H9 (cell line): ENCODE measurements around the gene PLXNA4. TPM values are rescaled to one million over a fixed set of nuclear protein-coding genes. Genes with fewer than 3 reads are reported as not detected.

Source experiments
- DNase-seq: peaks from one replicate; pipeline ENCODE4 v3.0.0-alpha.2; 2017
- H2AFZ ChIP-seq: one replicate; pipeline ENCODE4 v1.6.1; 2013; ENCODE audit warnings: mild to moderate bottlenecking, low read length, control low read depth, moderate library complexity
- H2AK5ac ChIP-seq: 2 replicates; pipeline ENCODE4 v1.6.1; 2013; ENCODE audit warnings: low read length, control low read depth, mixed read lengths; ENCODE audit not compliant: insufficient read length
- H2BK120ac ChIP-seq: one replicate; pipeline ENCODE4 v1.6.1; 2013; ENCODE audit warnings: low read depth, mild to moderate bottlenecking, low read length, control low read depth, inconsistent platforms; ENCODE audit not compliant: poor library complexity, severe bottlenecking
- H2BK12ac ChIP-seq: 2 replicates; pipeline ENCODE4 v1.6.1; 2013; ENCODE audit warnings: low read length, control low read depth, mixed read lengths, low read depth; ENCODE audit not compliant: insufficient read length
- H2BK15ac ChIP-seq: 2 replicates; pipeline ENCODE4 v1.6.1; 2013; ENCODE audit warnings: low read depth, low read length, control low read depth
- H2BK20ac ChIP-seq: one replicate; pipeline ENCODE4 v1.6.1; 2013; ENCODE audit warnings: low read depth, mild to moderate bottlenecking, low read length, control low read depth, inconsistent platforms; ENCODE audit not compliant: poor library complexity, severe bottlenecking
- H2BK5ac ChIP-seq: 2 replicates; pipeline ENCODE4 v1.6.1; 2013; ENCODE audit warnings: low read length, control low read depth, mixed read lengths; ENCODE audit not compliant: insufficient read length
- H3K14ac ChIP-seq: 2 replicates; pipeline ENCODE4 v1.6.1; 2013; ENCODE audit warnings: low read length, control low read depth; ENCODE audit not compliant: insufficient read depth
- H3K18ac ChIP-seq: 2 replicates; pipeline ENCODE4 v1.6.1; 2013; ENCODE audit warnings: low read depth, mild to moderate bottlenecking, mixed read lengths, low read length, control low read depth; ENCODE audit not compliant: insufficient read length
- H3K23ac ChIP-seq: 2 replicates; pipeline ENCODE4 v1.6.1; 2013; ENCODE audit warnings: low read length, control low read depth, mixed read lengths, low read depth; ENCODE audit not compliant: insufficient read length
- H3K23me2 ChIP-seq: 2 replicates; pipeline ENCODE4 v1.6.1; 2013; ENCODE audit warnings: low read depth, mild to moderate bottlenecking, mixed read lengths, low read length, control low read depth; ENCODE audit not compliant: insufficient read length, poor library complexity, severe bottlenecking
- H3K27ac ChIP-seq: 2 replicates; pipeline ENCODE4 v1.5.1; 2013; ENCODE audit warnings: low read length, control low read depth, mixed read lengths, low read depth; ENCODE audit not compliant: insufficient read length
- H3K27me3 ChIP-seq: 2 replicates; pipeline ENCODE4 v1.6.1; 2013; ENCODE audit warnings: low read length, control low read depth, inconsistent platforms; ENCODE audit not compliant: insufficient read depth
- H3K4ac ChIP-seq: 2 replicates; pipeline ENCODE4 v1.6.1; 2013; ENCODE audit warnings: low read depth, mild to moderate bottlenecking, control low read depth, inconsistent platforms, low read length, moderate library complexity
- H3K4me1 ChIP-seq: 2 replicates; pipeline ENCODE4 v1.6.1; 2013; ENCODE audit warnings: low read length, control low read depth, inconsistent platforms; ENCODE audit not compliant: insufficient read depth
- H3K4me2 ChIP-seq: 2 replicates; pipeline ENCODE4 v1.6.1; 2013; ENCODE audit warnings: low read length, control low read depth, mixed read lengths; ENCODE audit not compliant: insufficient read length, insufficient read depth
- H3K56ac ChIP-seq: 2 replicates; pipeline ENCODE4 v1.6.1; 2013; ENCODE audit warnings: low read depth, mild to moderate bottlenecking, mixed read lengths, low read length, control low read depth; ENCODE audit not compliant: insufficient read length
- H3K79me1 ChIP-seq: 2 replicates; pipeline ENCODE4 v1.6.1; 2013; ENCODE audit warnings: low read depth, mild to moderate bottlenecking, moderate library complexity, low read length, control low read depth, inconsistent platforms; ENCODE audit not compliant: insufficient read depth, poor library complexity, severe bottlenecking
- H3K79me2 ChIP-seq: 2 replicates; pipeline ENCODE4 v1.6.1; 2013; ENCODE audit warnings: low read length, control low read depth, inconsistent platforms; ENCODE audit not compliant: insufficient read depth
- H3K9ac ChIP-seq: 2 replicates; pipeline ENCODE4 v1.6.1; 2013; ENCODE audit warnings: low read length, control low read depth, mixed read lengths; ENCODE audit not compliant: insufficient read length; ENCODE audit errors: extremely low read depth
- H3K9me3 ChIP-seq: one replicate; pipeline ENCODE4 v1.6.1; 2013; ENCODE audit warnings: low read depth, low read length, inconsistent platforms; ENCODE audit not compliant: control insufficient read depth
- H3T11ph ChIP-seq: one replicate; pipeline ENCODE4 v1.6.1; 2013; ENCODE audit warnings: mild to moderate bottlenecking, low read length, control low read depth, inconsistent platforms
- H4K20me1 ChIP-seq: one replicate; pipeline ENCODE4 v1.6.1; 2013; ENCODE audit not compliant: control insufficient read depth, insufficient read length, insufficient read depth
- H4K5ac ChIP-seq: 2 replicates; pipeline ENCODE4 v1.6.1; 2013; ENCODE audit warnings: low read depth, mild to moderate bottlenecking, mixed read lengths, low read length, control low read depth; ENCODE audit not compliant: insufficient read length
- H4K8ac ChIP-seq: replicated peaks from 2 replicates; pipeline ENCODE4 v1.6.1; 2013; ENCODE audit warnings: low read length, control low read depth, mixed read lengths, low read depth; ENCODE audit not compliant: insufficient read length
- H4K91ac ChIP-seq: 2 replicates; pipeline ENCODE4 v1.6.1; 2013; ENCODE audit warnings: low read depth, mild to moderate bottlenecking, moderate library complexity, mixed read lengths, low read length, control low read depth; ENCODE audit not compliant: insufficient read length
- H3K27ac Mint-ChIP-seq, 3 experiments: 2 replicates in 2 of 3; 3 replicates in 1 of 3; pipeline ENCODE4 v1.8.0; 2020 to 2021; ENCODE audit warnings: mixed read lengths in 3 of 3, mild to moderate bottlenecking in 1 of 3, moderate library complexity in 1 of 3
- H3K27me3 Mint-ChIP-seq: 2 replicates; pipeline ENCODE4 v1.8.0; 2021; ENCODE audit warnings: low read depth, mild to moderate bottlenecking, moderate library complexity, mixed read lengths
- H3K36me3 Mint-ChIP-seq, 3 experiments: 2 replicates in 2 of 3; 3 replicates in 1 of 3; pipeline ENCODE4 v1.8.0; 2020 to 2021; ENCODE audit warnings: low read depth in 3 of 3, mixed read lengths in 3 of 3; ENCODE audit not compliant: insufficient read depth in 1 of 3
- H3K4me1 Mint-ChIP-seq, 2 experiments: 2 replicates each; pipeline ENCODE4 v1.8.0; 2020; ENCODE audit warnings: mixed read lengths in 2 of 2
- H3K4me3 Mint-ChIP-seq, 2 experiments: 2 replicates in 1 of 2; 3 replicates in 1 of 2; pipeline ENCODE4 v1.8.0; 2020 to 2021; ENCODE audit warnings: mild to moderate bottlenecking in 2 of 2, mixed read lengths in 2 of 2, moderate library complexity in 1 of 2
- H3K9me3 Mint-ChIP-seq, 2 experiments: 2 replicates in 1 of 2; 3 replicates in 1 of 2; pipeline ENCODE4 v1.8.0; 2020; ENCODE audit warnings: mild to moderate bottlenecking in 2 of 2, mixed read lengths in 2 of 2, moderate library complexity in 1 of 2
- CTCF ChIP-seq: fragments of 200-600 bp; sonication (generic); conservative IDR thresholded peaks from 3 replicates; pipeline ENCODE4 v1.8.0; 2021; ENCODE audit warnings: antibody characterized with exemption, mild to moderate bottlenecking
- WGBS: extraction: QIAGEN DNeasy Blood & Tissue Kit; methylation state at CpG from one replicate; pipeline ENCODE4 v1.1.7; 2013; ENCODE audit warnings: missing lambda C conversion rate, low lambda C conversion rate, mixed read lengths; ENCODE audit not compliant: insufficient read length; ENCODE audit errors: extremely low coverage; 5-methylcytosine and 5-hydroxymethylcytosine counted together
- total RNA-seq: library from RNA; stranded (reverse); gene quantifications from 2 replicates; pipeline ENCODE4 v1.2.1, GENCODE V29; 2021

PLXNA4 gene
- total RNA-seq, 1 experiment from 2014 or later = 0.35 TPM

GRCh38 chr7:132321387-132321786 is 254.9 kb downstream of the PLXNA4 start:
- Histone ChIP-seq H3K9ac (no peak overlapping the region), H4K8ac (no peak overlapping the region), H4K20me1 (no peaks in the 10 kb centered on the region), H2BK5ac (no peak overlapping the region), H3K18ac (no peak overlapping the region), H4K5ac (no peak overlapping the region), H3K27ac (no peak overlapping the region), H2BK120ac (no peak overlapping the region), H2BK15ac (no peak overlapping the region), H3K27me3 (no peaks in the 10 kb centered on the region), H3K4ac (no peak overlapping the region), H3T11ph (no peak overlapping the region), H3K14ac (no peak overlapping the region), H3K23ac (no peak overlapping the region), H3K4me1 (peaks cover 5% of the 10 kb centered on the region; the same call in 1 of the 2 replicates), H3K9me3 (no peaks in the 10 kb centered on the region), H2BK20ac (no peak overlapping the region), H3K23me2 (no peaks in the 10 kb centered on the region), H3K79me1 (no peaks in the 10 kb centered on the region), H3K79me2 (no peaks in the 10 kb centered on the region), H4K91ac (no peak overlapping the region), H3K4me2 (no peak overlapping the region), H2BK12ac (no peak overlapping the region), H2AK5ac (no peak overlapping the region), H3K56ac (no peak overlapping the region), H2AFZ (no peak overlapping the region)
- Mint-ChIP-seq H3K4me3 (no peak overlapping the region), H3K36me3 (peaks cover 6 to 12% (median 7%) of the 10 kb centered on the region in 3 experiments), H3K27ac (no peak overlapping the region), H3K9me3 (peaks cover 9 to 11% of the 10 kb centered on the region in 2 experiments), H3K27me3 (peaks cover 53% of the 10 kb centered on the region), H3K4me1 (peaks cover 10% of the 10 kb centered on the region in 2 experiments)
- WGBS = no CpG with 5 or more reads among the region's 6 CpGs
- no peak for DNase-seq
- TF ChIP-seq CTCF = peak; percentile 32; the same call in 2 of the 3 replicates
